ENCODE data around the gene PPIF. TPM values are rescaled to one million over a fixed set of nuclear protein-coding genes. Genes with fewer than 3 reads are reported as not detected.

Gene PPIF
- total and polyA plus RNA-seq, 2 of the 13 experiments (the other 11 are each of a cell fraction or from before 2014, with no cell fraction given), result 147 to 157 TPM

GRCh38 chr10:79347894-79348639, 798 bp downstream of the PPIF start (continued):
- TF ChIP-seq, protein P1, sequence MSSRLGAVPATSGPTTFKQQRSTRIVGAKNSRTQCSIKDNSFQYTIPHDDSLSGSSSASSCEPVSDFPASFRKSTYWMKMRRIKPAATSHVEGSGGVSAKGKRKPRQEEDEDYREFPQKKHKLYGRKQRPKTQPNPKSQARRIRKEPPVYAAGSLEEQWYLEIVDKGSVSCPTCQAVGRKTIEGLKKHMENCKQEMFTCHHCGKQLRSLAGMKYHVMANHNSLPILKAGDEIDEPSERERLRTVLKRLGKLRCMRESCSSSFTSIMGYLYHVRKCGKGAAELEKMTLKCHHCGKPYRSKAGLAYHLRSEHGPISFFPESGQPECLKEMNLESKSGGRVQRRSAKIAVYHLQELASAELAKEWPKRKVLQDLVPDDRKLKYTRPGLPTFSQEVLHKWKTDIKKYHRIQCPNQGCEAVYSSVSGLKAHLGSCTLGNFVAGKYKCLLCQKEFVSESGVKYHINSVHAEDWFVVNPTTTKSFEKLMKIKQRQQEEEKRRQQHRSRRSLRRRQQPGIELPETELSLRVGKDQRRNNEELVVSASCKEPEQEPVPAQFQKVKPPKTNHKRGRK (CRISPR knock-in tag; IDR thresholded peaks at IDR 0.05), result no peak
- peak; percentile 65; the same call in 1 of the 2 replicates for TF ChIP-seq ZNF629 (CRISPR knock-in tag; conservative IDR thresholded peaks at IDR 0.05)
- TF ChIP-seq RBM22 (optimal IDR thresholded peaks at IDR 0.05; ENCODE audit: low read length), result no peak
- TF ChIP-seq, protein P2, sequence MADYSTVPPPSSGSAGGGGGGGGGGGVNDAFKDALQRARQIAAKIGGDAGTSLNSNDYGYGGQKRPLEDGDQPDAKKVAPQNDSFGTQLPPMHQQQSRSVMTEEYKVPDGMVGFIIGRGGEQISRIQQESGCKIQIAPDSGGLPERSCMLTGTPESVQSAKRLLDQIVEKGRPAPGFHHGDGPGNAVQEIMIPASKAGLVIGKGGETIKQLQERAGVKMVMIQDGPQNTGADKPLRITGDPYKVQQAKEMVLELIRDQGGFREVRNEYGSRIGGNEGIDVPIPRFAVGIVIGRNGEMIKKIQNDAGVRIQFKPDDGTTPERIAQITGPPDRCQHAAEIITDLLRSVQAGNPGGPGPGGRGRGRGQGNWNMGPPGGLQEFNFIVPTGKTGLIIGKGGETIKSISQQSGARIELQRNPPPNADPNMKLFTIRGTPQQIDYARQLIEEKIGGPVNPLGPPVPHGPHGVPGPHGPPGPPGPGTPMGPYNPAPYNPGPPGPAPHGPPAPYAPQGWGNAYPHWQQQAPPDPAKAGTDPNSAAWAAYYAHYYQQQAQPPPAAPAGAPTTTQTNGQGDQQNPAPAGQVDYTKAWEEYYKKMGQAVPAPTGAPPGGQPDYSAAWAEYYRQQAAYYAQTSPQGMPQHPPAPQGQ (CRISPR knock-in tag; IDR thresholded peaks at IDR 0.05; ENCODE audit: borderline replicate concordance), result no peak
- peak; percentile 56 for TF ChIP-seq RXRA (CRISPR knock-in tag; IDR thresholded peaks at IDR 0.05)
- no peak for TF ChIP-seq ZNF572 (CRISPR knock-in tag; IDR thresholded peaks at IDR 0.05)
- no peak for TF ChIP-seq ZBTB21 (CRISPR knock-in tag; IDR thresholded peaks at IDR 0.05)
- TF ChIP-seq SSRP1 (CRISPR knock-in tag; IDR thresholded peaks at IDR 0.05), result no peak
- TF ChIP-seq, protein P3, sequence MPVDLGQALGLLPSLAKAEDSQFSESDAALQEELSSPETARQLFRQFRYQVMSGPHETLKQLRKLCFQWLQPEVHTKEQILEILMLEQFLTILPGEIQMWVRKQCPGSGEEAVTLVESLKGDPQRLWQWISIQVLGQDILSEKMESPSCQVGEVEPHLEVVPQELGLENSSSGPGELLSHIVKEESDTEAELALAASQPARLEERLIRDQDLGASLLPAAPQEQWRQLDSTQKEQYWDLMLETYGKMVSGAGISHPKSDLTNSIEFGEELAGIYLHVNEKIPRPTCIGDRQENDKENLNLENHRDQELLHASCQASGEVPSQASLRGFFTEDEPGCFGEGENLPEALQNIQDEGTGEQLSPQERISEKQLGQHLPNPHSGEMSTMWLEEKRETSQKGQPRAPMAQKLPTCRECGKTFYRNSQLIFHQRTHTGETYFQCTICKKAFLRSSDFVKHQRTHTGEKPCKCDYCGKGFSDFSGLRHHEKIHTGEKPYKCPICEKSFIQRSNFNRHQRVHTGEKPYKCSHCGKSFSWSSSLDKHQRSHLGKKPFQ (CRISPR knock-in tag; IDR thresholded peaks at IDR 0.05; ENCODE audit: insufficient replicate concordance), result peak; percentile 83
- TF ChIP-seq NCOA5 (CRISPR knock-in tag; IDR thresholded peaks at IDR 0.05), result no peak
- no peak for TF ChIP-seq ZNF615 (CRISPR knock-in tag; IDR thresholded peaks at IDR 0.05; ENCODE audit: borderline replicate concordance)
- TF ChIP-seq POGZ (CRISPR knock-in tag; IDR thresholded peaks at IDR 0.05), result peak; percentile 56; the same call in 1 of the 2 replicates
- no peak for TF ChIP-seq TCF12 (IDR thresholded peaks at IDR 0.05)
- peak; percentile 94 for TF ChIP-seq TCF12 (CRISPR knock-in tag; IDR thresholded peaks at IDR 0.05)
- TF ChIP-seq BCL3 (CRISPR knock-in tag; IDR thresholded peaks at IDR 0.05), result peak; percentile 81

Data from HepG2 (cell line).